ENCODE results near the gene OMA1.
"Not testable (repeated sequence)": the region's sequence is repeated elsewhere in the genome, so short reads cannot be mapped to it uniquely, and the experiment has no call there.

The OMA1 gene

GRCh38 chr1:58524353-58524945 is 22.1 kb downstream of the OMA1 start:
- no peak for DNase-seq

GRCh38 chr1:58515794-58516401 is 30.6 kb downstream of the OMA1 start:
- no peak for DNase-seq

- no peak for DNase-seq
These were observed 32.6 kb downstream of the OMA1 start for GRCh38 chr1:58513956-58514355.

- DNase-seq = no peak
These were observed 37.9 kb downstream of the OMA1 start for GRCh38 chr1:58508629-58509028.

GRCh38 chr1:58505286-58505685 is 41.2 kb downstream of the OMA1 start:
- DNase-seq = no peak

GRCh38 chr1:58502519-58502918 is 44.0 kb downstream of the OMA1 start:
- no peak for DNase-seq

GRCh38 chr1:58500043-58500442 is 46.5 kb downstream of the OMA1 start:
- no peak for DNase-seq

- no peak for DNase-seq
These were observed 49.0 kb downstream of the OMA1 start for GRCh38 chr1:58497499-58497898.

GRCh38 chr1:58496042-58496441 is 50.5 kb downstream of the OMA1 start:
- DNase-seq = no peak

- DNase-seq = not testable (repeated sequence)
These were observed 57.6 kb downstream of the OMA1 start for GRCh38 chr1:58488914-58489313.

- DNase-seq = no peak
These were observed 59.5 kb downstream of the OMA1 start for GRCh38 chr1:58487002-58487401.

GRCh38 chr1:58481962-58482361 is 64.6 kb downstream of the OMA1 start:
- DNase-seq = no peak

- DNase-seq = no peak
These were observed 66.3 kb downstream of the OMA1 start for GRCh38 chr1:58480191-58480590.

GRCh38 chr1:58477390-58477789 is 69.1 kb downstream of the OMA1 start:
- no peak for DNase-seq

- no peak for DNase-seq
These were observed 70.3 kb downstream of the OMA1 start for GRCh38 chr1:58476179-58476578.

- no peak for DNase-seq
These were observed 77.0 kb downstream of the OMA1 start for GRCh38 chr1:58469476-58469875.

- no peak for DNase-seq
These were observed 77.5 kb downstream of the OMA1 start for GRCh38 chr1:58469016-58469415.

GRCh38 chr1:58468612-58469011 is 77.9 kb downstream of the OMA1 start:
- no peak for DNase-seq

- no peak for DNase-seq
These were observed 79.8 kb downstream of the OMA1 start for GRCh38 chr1:58466630-58467241.

- DNase-seq = no peak
These were observed 80.5 kb downstream of the OMA1 start for GRCh38 chr1:58465825-58466629.

GRCh38 chr1:58465176-58465575 is 81.3 kb downstream of the OMA1 start:
- DNase-seq = no peak

- no peak for DNase-seq
These were observed 86.1 kb downstream of the OMA1 start for GRCh38 chr1:58460469-58460868.

- no peak for DNase-seq
These were observed 86.6 kb downstream of the OMA1 start for GRCh38 chr1:58459911-58460310.

Data from activated gamma-delta T cell (primary cell).